ENCODE measurements around the gene ANKRD60. TPM values are rescaled to one million over a fixed set of nuclear protein-coding genes. Genes with fewer than 3 reads are reported as not detected.
A peak's percentile ranks its signal among the peaks of the same experiment; 100 is the strongest.

Gene ANKRD60
- total and polyA plus RNA-seq, 2 experiments from 2014 or later: not detected

DNA sequence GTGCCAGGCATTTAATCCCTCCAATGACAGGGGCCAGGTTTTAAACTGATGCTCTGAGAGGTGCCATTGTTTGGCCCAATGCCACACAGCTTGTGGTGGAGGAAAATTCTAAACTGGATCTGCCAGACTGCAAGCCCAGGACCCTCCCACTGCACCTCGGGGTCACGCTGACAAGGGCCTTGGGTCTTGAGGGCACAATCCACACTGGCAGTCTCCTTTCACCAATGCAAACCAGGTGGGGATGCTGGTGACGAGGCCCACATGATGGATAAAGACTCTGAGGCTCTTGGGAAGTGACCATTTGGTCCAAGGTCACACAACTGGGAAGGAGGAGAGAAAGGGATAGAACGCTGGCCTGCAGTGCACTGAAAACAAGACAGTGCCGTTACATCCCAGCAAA is 14.7 kb downstream of the ANKRD60 start:
- no peaks in the 10 kb centered on the region for H3K36me3 ChIP-seq
- no peak overlapping the region for H3K4me3 ChIP-seq
- no peaks in the 10 kb centered on the region for H3K27me3 ChIP-seq
- H3K9me3 ChIP-seq (ENCODE audit: low read depth): no peaks in the 10 kb centered on the region
- no peak overlapping the region for H3K27ac ChIP-seq
- H3K4me1 ChIP-seq (ENCODE audit: low read depth): no peaks in the 10 kb centered on the region
- no peak for DNase-seq (ENCODE audit: low read depth in 1 of 2, low spot score in 1 of 2)
- TF ChIP-seq, protein P1, sequence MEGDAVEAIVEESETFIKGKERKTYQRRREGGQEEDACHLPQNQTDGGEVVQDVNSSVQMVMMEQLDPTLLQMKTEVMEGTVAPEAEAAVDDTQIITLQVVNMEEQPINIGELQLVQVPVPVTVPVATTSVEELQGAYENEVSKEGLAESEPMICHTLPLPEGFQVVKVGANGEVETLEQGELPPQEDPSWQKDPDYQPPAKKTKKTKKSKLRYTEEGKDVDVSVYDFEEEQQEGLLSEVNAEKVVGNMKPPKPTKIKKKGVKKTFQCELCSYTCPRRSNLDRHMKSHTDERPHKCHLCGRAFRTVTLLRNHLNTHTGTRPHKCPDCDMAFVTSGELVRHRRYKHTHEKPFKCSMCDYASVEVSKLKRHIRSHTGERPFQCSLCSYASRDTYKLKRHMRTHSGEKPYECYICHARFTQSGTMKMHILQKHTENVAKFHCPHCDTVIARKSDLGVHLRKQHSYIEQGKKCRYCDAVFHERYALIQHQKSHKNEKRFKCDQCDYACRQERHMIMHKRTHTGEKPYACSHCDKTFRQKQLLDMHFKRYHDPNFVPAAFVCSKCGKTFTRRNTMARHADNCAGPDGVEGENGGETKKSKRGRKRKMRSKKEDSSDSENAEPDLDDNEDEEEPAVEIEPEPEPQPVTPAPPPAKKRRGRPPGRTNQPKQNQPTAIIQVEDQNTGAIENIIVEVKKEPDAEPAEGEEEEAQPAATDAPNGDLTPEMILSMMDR (IDR thresholded peaks at IDR 0.05; ENCODE audit: low read depth, low read length): no peak

DNA sequence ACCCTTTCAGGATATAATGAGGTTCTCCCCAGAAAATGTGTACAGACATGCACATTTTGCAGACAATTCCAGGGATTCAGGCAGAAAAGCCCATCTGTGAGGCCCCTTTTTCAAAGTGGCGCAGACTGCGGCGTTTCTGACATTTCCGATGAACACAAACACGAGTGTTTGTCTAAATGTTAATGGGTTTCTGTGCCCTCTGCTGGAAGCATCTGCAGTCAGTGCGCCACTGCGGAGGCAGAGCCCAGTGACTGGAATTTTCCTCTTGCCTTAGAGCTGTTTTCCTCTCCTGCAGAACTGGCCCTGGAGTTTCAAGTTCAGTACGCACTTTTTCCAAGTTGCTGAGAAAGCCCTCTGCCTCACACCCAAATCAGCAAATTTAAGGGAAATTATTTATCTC is 15.3 kb downstream of the ANKRD60 start:
- TF ChIP-seq, protein P1 (IDR thresholded peaks at IDR 0.05; ENCODE audit: low read depth, low read length): no peak
- no peak overlapping the region for H3K27ac ChIP-seq
- no peaks in the 10 kb centered on the region for H3K4me1 ChIP-seq (ENCODE audit: low read depth)
- no peaks in the 10 kb centered on the region for H3K36me3 ChIP-seq
- DNase-seq (ENCODE audit: low read depth in 1 of 2, low spot score in 1 of 2): no peak
- no peaks in the 10 kb centered on the region for H3K9me3 ChIP-seq (ENCODE audit: low read depth)
- no peaks in the 10 kb centered on the region for H3K27me3 ChIP-seq
- no peak overlapping the region for H3K4me3 ChIP-seq

GRCh38 chr20:58212636-58213035 is 15.8 kb downstream of the ANKRD60 start:
- Histone ChIP-seq H3K27ac (no peak overlapping the region), H3K27me3 (no peaks in the 10 kb centered on the region), H3K4me1 (ENCODE audit: low read depth) (no peaks in the 10 kb centered on the region), H3K36me3 (no peaks in the 10 kb centered on the region), H3K9me3 (ENCODE audit: low read depth) (no peaks in the 10 kb centered on the region), H3K4me3 (no peak overlapping the region)
- no peak for DNase-seq (ENCODE audit: low read depth in 1 of 2, low spot score in 1 of 2)
- TF ChIP-seq, protein P1 (IDR thresholded peaks at IDR 0.05; ENCODE audit: low read depth, low read length): no peak

GRCh38 chr20:58210398-58210747 is 18.1 kb downstream of the ANKRD60 start:
- no peak for DNase-seq (ENCODE audit: low read depth in 1 of 2, low spot score in 1 of 2)
- no peak overlapping the region for H3K27ac ChIP-seq
- no peak overlapping the region for H3K4me3 ChIP-seq
- H3K9me3 ChIP-seq (ENCODE audit: low read depth): no peaks in the 10 kb centered on the region
- TF ChIP-seq, protein P1 (IDR thresholded peaks at IDR 0.05; ENCODE audit: low read depth, low read length): no peak
- no peaks in the 10 kb centered on the region for H3K36me3 ChIP-seq
- H3K4me1 ChIP-seq (ENCODE audit: low read depth): no peaks in the 10 kb centered on the region
- H3K27me3 ChIP-seq: no peaks in the 10 kb centered on the region

DNA sequence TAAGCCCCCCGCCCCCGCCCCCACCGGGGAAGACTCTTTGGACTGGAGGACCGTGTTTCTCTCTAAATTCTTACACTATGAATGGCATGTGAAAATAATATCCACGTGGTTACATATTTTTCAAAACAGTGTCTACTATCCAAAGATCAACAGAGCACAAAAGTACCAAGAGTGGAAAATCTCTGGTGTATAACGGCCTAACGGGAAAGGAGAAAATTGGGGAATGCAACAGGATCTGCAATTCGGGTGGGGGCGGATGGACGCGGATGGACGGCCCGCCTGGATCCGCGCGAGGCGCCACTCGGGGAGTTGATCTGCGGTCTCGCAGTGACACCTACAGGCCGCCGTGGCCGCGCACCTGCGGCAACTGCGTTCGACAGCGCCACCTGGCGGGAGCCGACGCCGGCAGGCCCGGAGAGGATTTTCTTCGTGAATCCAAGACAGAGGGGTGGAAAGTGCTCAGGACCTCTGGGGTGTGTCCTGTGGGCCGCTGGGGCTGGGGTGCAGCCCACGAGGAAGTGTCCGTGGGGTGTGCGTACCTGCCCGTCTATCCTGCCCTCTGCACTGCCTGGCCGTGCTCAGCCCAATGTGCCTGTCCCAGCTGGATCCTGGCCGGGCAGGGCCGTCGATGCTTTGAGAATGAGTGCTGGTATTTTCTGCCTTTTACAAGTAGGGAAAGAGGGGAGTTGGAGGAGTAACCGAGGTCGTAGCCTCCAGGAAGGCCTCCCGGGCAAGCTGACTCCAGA is 18.6 kb downstream of the ANKRD60 start:
- no peak overlapping the region for H3K27ac ChIP-seq
- no peaks in the 10 kb centered on the region for H3K36me3 ChIP-seq
- no peaks in the 10 kb centered on the region for H3K27me3 ChIP-seq
- TF ChIP-seq, protein P1 (IDR thresholded peaks at IDR 0.05; ENCODE audit: low read depth, low read length): peak; percentile 100
- H3K4me3 ChIP-seq: no peak overlapping the region
- peak; percentile 79 to 89 for DNase-seq (ENCODE audit: low read depth in 1 of 2, low spot score in 1 of 2)
- no peaks in the 10 kb centered on the region for H3K4me1 ChIP-seq (ENCODE audit: low read depth)
- no peaks in the 10 kb centered on the region for H3K9me3 ChIP-seq (ENCODE audit: low read depth)
